ENCODE measurements around the gene ITGB1BP2.
"Not testable (repeated sequence)": the region's sequence is repeated elsewhere in the genome, so short reads cannot be mapped to it uniquely, and the experiment has no call there.

The ITGB1BP2 gene

GRCh38 chrX:71302461-71303213 lies 1.1 kb downstream of the ITGB1BP2 start:
- peak; percentile 22 for DNase-seq

GRCh38 chrX:71304561-71304960 lies 3.0 kb downstream of the ITGB1BP2 start:
- DNase-seq = no peak

- DNase-seq = peak; percentile 47
These were observed 14.4 kb downstream of the ITGB1BP2 start for GRCh38 chrX:71315917-71316316.

GRCh38 chrX:71316959-71317358 lies 15.4 kb downstream of the ITGB1BP2 start:
- not testable (repeated sequence) for DNase-seq

GRCh38 chrX:71320126-71320525 lies 18.6 kb downstream of the ITGB1BP2 start:
- no peak for DNase-seq

GRCh38 chrX:71321731-71322130 lies 20.2 kb downstream of the ITGB1BP2 start:
- DNase-seq = no peak

GRCh38 chrX:71324452-71324851 lies 22.9 kb downstream of the ITGB1BP2 start:
- not testable (repeated sequence) for DNase-seq

GRCh38 chrX:71326394-71326793 lies 24.8 kb downstream of the ITGB1BP2 start:
- no peak for DNase-seq

- DNase-seq = peak; percentile 2
These were observed 47.7 kb downstream of the ITGB1BP2 start for GRCh38 chrX:71349151-71349665.

- not testable (repeated sequence) for DNase-seq
These were observed 48.3 kb downstream of the ITGB1BP2 start for GRCh38 chrX:71349867-71350266.

GRCh38 chrX:71352439-71352838 lies 50.9 kb downstream of the ITGB1BP2 start:
- not testable (repeated sequence) for DNase-seq
